GM13976 (cell line): ENCODE measurements around the gene IKZF2.

ENCODE experiments used
- DNase-seq: peaks from one replicate; pipeline ENCODE4 v3.0.0; 2012; ENCODE audit warnings: low spot score
- in situ Hi-C: fragments of 300-500 bp; cut with MboI; formaldehyde crosslinking; loops from one replicate; pipeline ENCODE4 v1.12.0; 2022; ENCODE audit warnings: low sequenced_read_pairs, mixed read lengths, inconsistent platforms; ENCODE audit not compliant: unreplicated experiment
- TF ChIP-seq, protein P1 (sequence below): IDR thresholded peaks from 2 replicates; pipeline ENCODE4 v1.5.1; 2012; ENCODE audit warnings: borderline replicate concordance, mild to moderate bottlenecking; ENCODE audit not compliant: insufficient read depth; ENCODE audit errors: extremely low read depth, missing control alignments, control extremely low read depth

IKZF2 gene

DNA sequence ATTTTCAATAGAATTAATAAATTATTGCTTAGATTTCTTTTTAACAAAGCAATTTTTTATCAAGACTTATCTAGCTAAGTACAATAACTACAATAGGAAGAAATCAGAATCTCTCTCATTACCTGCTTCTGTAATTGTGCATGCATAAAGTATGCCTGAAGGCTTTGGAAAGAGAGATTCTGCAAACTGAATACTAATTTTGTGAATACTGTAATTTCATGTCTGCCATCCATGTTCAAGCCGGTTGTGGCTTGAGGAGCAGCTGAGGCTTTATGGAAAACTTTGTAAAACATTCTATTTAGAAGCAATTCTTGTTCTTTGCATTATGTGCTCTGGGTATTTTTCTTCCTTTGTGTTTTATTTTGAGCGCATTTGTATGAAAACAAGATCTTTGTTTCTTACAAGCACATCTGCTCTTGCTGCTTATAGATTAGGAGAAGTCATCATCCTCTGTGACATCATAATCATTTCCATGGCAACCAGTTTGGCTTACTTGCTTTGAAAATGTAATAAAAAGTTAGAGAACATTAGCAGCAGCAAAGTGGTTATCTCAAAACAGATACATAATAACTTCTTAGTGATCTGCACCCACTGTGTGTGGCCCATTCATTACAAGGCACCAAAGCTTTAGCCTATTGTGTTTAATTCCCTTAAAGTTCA, 16.0 kb upstream of the IKZF2 start:
- no peak for DNase-seq
- TF ChIP-seq, protein P1, sequence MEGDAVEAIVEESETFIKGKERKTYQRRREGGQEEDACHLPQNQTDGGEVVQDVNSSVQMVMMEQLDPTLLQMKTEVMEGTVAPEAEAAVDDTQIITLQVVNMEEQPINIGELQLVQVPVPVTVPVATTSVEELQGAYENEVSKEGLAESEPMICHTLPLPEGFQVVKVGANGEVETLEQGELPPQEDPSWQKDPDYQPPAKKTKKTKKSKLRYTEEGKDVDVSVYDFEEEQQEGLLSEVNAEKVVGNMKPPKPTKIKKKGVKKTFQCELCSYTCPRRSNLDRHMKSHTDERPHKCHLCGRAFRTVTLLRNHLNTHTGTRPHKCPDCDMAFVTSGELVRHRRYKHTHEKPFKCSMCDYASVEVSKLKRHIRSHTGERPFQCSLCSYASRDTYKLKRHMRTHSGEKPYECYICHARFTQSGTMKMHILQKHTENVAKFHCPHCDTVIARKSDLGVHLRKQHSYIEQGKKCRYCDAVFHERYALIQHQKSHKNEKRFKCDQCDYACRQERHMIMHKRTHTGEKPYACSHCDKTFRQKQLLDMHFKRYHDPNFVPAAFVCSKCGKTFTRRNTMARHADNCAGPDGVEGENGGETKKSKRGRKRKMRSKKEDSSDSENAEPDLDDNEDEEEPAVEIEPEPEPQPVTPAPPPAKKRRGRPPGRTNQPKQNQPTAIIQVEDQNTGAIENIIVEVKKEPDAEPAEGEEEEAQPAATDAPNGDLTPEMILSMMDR = no peak
- in situ Hi-C loops = loop anchor here (25.0 kb wide), 1 partner anchor 430 kb away; no protein-coding TSS in a partner anchor

DNA sequence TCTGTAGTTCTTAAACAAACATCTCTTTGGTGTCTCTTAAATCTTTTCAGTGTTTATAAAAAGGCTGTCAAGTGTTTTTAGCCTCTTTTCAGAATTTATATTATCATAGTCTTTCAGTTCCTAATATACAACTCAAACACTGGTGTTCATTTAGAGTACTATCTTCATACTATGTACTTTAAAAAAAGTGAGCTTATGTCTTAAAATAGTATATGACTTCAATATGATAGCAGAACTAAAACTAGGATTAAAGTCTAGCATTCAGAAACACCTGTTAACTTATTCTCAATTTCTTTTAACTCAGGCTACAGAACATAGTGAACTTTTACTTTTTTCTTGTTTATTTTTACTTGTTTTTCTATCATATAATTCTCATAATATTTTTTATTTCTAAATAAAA, 14.7 kb upstream of the IKZF2 start:
- in situ Hi-C loops = loop anchor here (25.0 kb wide), 1 partner anchor 429 kb away; no protein-coding TSS in a partner anchor
- DNase-seq = peak; percentile 43
- TF ChIP-seq, protein P1 = no peak

DNA sequence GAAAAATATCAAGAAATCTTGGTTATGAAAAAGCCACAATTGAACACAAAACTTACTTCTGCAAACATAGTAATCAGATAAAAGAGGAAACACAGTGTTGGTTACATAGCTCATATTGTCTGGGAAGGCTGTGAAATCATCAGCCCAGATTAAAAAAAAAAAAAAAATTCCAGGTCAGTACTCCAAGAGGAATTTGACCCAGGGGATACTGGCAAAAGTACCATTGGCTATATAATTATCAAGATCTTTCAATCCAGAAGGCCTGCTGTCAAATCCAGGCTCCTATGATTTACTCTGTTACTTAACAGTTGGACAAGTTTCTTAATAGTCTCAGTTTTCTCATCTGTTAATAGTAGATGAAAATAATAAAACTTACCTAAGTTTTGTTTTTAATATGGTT, 12.9 kb upstream of the IKZF2 start:
- DNase-seq = no peak
- TF ChIP-seq, protein P1 = no peak
- in situ Hi-C loops = loop anchor here (25.0 kb wide), 1 partner anchor 427 kb away; no protein-coding TSS in a partner anchor

DNA sequence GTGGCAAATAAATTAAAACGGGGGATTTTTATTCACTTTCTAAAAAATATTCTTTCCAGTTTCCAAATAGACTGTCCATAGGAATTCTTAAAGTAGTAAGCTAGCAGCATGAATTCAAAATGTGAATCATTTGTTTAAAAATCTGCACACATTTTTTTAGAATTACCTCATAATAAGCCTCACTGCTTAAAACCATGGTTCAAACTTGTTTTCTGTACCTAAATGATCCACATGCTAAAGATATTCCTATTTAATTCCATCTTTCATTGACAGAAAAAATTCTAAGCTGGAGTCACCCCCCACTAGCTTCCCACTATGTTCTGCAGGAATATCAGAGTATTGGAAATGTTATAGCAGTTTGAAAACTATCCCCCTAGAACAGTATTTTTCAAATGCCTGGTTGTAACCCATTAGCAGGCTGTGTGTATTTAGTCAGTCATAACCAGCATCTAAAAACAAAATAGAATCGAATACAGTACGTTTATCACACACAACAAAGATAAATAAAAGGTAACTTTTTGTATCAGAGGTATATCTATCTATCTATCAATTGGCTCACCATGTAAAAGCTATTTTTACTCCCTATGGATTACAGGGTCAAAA, 11.2 kb upstream of the IKZF2 start:
- DNase-seq = no peak
- in situ Hi-C loops = loop anchor here (25.0 kb wide), 1 partner anchor 425 kb away; no protein-coding TSS in a partner anchor
- TF ChIP-seq, protein P1 = no peak

DNA sequence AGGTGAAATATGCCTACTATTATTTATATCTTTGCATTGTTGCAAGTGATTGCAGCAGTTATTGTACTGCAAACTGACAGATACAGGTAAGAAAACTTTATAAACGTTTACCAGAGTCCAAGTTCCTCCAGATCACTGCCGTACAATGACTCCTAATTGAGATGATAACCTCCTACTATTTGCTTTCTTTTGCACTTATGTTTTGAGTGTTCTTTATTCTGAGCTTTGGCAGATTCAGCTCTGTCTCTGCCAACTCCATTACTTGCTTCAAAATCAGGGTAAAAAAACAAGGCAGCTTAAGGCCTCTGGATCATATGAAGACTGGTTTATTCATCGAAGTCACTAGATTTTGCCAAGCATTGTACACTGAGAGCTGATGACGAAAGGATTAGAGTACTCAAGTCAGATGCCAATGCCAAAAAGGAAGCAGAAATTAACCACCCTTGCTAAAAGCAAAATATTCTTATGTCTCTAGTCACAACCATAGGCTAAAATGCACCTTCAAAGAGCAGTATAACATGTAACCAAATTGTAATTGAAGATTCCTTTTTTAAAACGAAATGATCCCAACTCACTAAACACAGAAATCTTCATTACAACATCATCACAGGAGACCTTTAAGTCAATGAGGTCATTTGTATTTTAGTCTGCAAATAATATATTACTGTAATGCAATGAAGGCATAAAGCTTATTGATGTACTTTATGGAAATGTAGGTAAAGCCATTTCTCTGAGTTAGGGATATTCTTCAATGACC, 10.5 kb upstream of the IKZF2 start:
- DNase-seq = no peak
- TF ChIP-seq, protein P1 = no peak
- in situ Hi-C loops = loop anchor here (25.0 kb wide), 1 partner anchor 425 kb away; no protein-coding TSS in a partner anchor

DNA sequence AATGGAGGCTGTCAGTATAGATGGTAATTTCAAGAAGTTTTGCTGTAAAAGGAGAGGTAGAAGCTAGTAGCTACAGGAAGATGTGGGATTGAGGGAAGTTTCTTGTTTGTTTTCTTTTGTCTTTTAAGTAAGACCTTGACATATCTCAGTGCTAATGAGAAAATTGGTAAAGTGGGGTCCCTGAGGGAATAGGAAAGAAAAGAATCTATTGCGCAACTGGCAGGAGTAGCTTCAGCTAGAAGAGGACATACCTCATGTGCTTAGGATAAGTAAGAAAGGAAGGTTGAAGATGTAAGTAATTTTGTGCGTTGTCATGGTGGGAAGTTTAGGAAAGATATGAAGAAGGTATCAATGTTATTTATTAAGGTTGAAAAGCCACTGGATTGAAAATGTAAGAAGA, 8.4 kb upstream of the IKZF2 start:
- DNase-seq = no peak
- in situ Hi-C loops = loop anchor here (25.0 kb wide), 1 partner anchor 422 kb away; no protein-coding TSS in a partner anchor

More for the DNA sequence above, 8.4 kb upstream of the IKZF2 start:
- TF ChIP-seq, protein P1 = no peak
